Effector memory CD8-positive, alpha-beta T cell (primary cell): ENCODE data around the gene FAM20A.
"Not testable (repeated sequence)": the region's sequence is repeated elsewhere in the genome, so short reads cannot be mapped to it uniquely, and the experiment has no call there.

Experiments used
- ATAC-seq: fragments of 150-1000 bp; cut with Tn5 transposase; replicated peaks from 2 replicates; pipeline ENCODE4 v1.10.0; 2021; ENCODE audit warnings: mild to moderate bottlenecking, moderate library complexity
- DNase-seq, 3 experiments: peaks; one replicate each; pipeline ENCODE4 v3.0.0; 2021
- H3K27ac Mint-ChIP-seq, 2 donors: one replicate each; pipeline ENCODE4 v1.8.0; 2022; ENCODE audit warnings: mild to moderate bottlenecking in 2 of 2, mixed read lengths in 2 of 2, moderate library complexity in 2 of 2
- H3K27me3 Mint-ChIP-seq, 2 donors: one replicate each; pipeline ENCODE4 v1.8.0; 2022; ENCODE audit warnings: mixed read lengths in 2 of 2
- H3K36me3 Mint-ChIP-seq: one replicate; pipeline ENCODE4 v1.8.0; 2022; ENCODE audit warnings: mild to moderate bottlenecking, moderate library complexity, mixed read lengths; ENCODE audit not compliant: insufficient read depth
- H3K4me1 Mint-ChIP-seq, 2 donors: one replicate each; pipeline ENCODE4 v1.8.0; 2022; ENCODE audit warnings: low read depth in 2 of 2, mixed read lengths in 2 of 2
- H3K4me3 Mint-ChIP-seq, 2 donors: one replicate each; pipeline ENCODE4 v1.8.0; 2022; ENCODE audit warnings: mild to moderate bottlenecking in 2 of 2, mixed read lengths in 2 of 2, moderate library complexity in 2 of 2
- H3K9me3 Mint-ChIP-seq, 2 donors: one replicate each; pipeline ENCODE4 v1.8.0; 2022; ENCODE audit warnings: mixed read lengths in 2 of 2

Gene FAM20A

DNA sequence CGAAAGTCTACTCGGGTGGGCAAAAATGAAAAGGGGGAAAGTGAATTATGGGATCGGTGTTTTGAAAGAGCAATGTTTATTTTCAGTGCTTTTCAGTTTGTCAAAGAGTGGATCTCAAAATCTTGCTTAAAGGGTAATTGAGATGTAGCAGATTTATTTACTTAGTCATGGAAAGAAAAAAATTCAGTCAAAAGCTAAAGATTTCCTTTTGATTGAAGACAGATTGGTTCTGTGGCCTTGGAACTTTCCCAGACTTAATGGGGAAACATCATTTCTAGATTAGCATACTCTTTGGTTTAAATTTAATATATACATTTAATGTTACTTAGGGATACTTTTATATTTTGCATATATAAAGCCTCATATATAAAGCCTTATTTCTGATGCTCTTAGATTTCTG lies 68.3 kb downstream of the FAM20A start:
- Mint-ChIP-seq H3K36me3 (peaks cover 74% of the 10 kb centered on the region), H3K27ac (peak overlapping the region in 1 of 2 donors; percentile 2), H3K9me3 (no peaks in the 10 kb centered on the region), H3K4me1 (peaks cover 3 to 12% of the 10 kb centered on the region in 2 donors), H3K27me3 (no peaks in the 10 kb centered on the region), H3K4me3 (no peak overlapping the region)
- ATAC-seq (no peak), DNase-seq (no peak)

DNA sequence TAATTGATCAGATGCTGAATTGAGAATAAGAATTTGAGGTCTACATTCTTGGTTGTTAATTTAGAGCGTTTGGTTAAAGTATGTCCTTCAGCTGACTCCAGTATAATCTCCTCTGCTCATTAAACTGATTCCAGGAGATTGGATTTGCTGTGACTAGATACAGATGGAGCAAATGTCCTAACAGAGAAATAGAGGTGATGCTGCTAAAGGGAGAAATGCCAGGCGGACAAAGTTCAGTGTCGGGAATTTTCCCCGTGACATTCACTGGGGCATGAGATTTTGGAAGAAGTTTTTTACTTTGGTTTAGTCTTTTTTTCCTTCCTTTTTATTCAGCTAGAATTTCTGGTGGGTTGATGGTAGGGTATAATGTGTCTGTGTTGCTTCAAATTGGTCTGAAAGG lies 69.9 kb downstream of the FAM20A start:
- Mint-ChIP-seq H3K4me3 (no peak overlapping the region), H3K27me3 (no peaks in the 10 kb centered on the region), H3K9me3 (no peaks in the 10 kb centered on the region), H3K4me1 (peaks cover 3 to 12% of the 10 kb centered on the region in 2 donors), H3K36me3 (peaks cover 90% of the 10 kb centered on the region), H3K27ac (peak overlapping the region; percentile 2 to 45)
- ATAC-seq (no peak), DNase-seq (no peak)

DNA sequence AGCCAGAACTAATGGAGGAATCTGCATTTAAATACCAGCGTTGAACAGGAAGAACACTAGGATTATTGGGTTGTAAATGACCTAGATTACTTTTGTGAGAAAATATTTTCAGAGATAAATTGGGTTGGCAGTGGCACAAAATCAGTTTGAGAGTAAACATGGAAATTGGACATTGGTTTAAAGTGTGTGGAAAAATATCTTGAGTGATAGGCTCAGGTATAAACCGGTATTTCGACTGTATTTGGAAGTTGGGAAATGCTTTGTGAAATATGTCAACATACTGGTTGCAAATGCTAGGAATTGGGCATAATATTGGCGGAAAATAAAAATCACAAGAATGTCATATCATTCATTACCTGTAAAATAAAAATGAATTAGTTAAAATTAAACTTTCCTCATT lies 73.9 kb downstream of the FAM20A start:
- no peaks in the 10 kb centered on the region for H3K9me3 Mint-ChIP-seq
- peaks cover 4 to 17% of the 10 kb centered on the region in 2 donors for H3K4me1 Mint-ChIP-seq
- H3K27ac Mint-ChIP-seq = peak overlapping the region; percentile 35 to 44
- H3K4me3 Mint-ChIP-seq = no peak overlapping the region
- ATAC-seq (no peak), DNase-seq (no peak)
- H3K27me3 Mint-ChIP-seq = no peaks in the 10 kb centered on the region
- peaks cover 99% of the 10 kb centered on the region for H3K36me3 Mint-ChIP-seq

DNA sequence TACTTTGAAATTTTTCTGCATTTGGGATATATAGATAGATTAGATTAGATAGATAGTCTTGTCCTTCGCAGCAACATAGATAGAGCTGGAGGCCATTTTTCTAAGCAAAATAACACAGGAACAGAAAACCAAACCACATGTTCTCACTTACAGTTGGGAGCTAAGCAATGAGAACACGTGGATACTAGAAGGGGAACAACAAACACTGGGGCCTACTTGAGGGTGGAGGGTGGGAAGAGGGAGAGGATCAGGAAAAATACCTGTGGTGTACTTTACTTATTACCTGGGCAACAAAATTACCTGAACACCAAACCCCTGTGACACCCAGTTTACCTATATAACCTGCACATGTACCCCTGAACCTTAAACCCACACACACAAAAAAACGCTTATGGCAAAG lies 74.6 kb downstream of the FAM20A start:
- Mint-ChIP-seq H3K27ac (peak overlapping the region; percentile 35 to 44), H3K27me3 (no peaks in the 10 kb centered on the region), H3K4me1 (peaks cover 4 to 22% of the 10 kb centered on the region in 2 donors), H3K36me3 (peaks cover 96% of the 10 kb centered on the region), H3K9me3 (no peaks in the 10 kb centered on the region), H3K4me3 (no peak overlapping the region)
- ATAC-seq (no peak), DNase-seq (no peak)

DNA sequence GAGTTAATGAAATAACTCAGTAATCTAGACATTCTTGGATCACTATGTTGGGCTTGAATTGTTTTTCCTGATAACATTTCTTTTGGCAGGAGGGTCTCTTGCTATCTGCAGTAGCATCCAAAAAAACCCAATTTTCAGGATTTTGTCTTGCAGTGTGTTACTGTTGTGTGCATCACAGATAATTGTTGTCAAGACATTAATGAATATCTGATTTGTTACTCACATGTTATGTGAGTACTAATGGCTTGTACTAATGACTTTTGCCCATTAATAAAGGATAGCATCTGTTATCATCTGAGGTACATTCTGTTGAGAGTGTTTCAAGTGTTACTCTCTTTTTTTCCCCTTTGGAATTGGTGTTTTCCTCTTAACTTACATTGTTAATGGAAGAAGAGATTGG lies 78.9 kb downstream of the FAM20A start:
- Mint-ChIP-seq H3K27me3 (no peaks in the 10 kb centered on the region), H3K4me3 (no peak overlapping the region), H3K36me3 (peaks cover 62% of the 10 kb centered on the region), H3K9me3 (no peaks in the 10 kb centered on the region), H3K4me1 (peaks cover 15 to 37% of the 10 kb centered on the region in 2 donors), H3K27ac (peak overlapping the region in 1 of 2 donors; percentile 38)
- ATAC-seq (no peak), DNase-seq (no peak)

DNA sequence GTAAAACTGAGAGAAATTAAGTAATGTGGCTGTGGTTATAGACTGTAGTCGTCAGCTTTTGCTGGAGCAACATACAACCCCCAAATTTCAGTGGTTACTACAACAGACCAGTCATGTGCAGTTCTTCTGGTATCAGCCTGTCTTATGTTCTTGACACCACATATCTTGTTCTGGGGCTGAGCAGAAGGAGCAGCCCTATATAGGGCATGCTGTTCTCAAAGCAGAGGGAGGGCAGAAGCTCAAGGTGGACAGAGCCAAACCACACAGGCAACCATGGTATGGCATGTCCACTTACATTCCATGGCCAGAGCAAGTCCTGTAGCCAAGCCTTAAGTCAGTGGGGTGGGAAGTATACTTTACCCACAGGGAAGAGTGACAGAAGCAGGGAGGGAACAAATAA lies 81.3 kb downstream of the FAM20A start:
- no peaks in the 10 kb centered on the region for H3K27me3 Mint-ChIP-seq
- DNase-seq (no peak), ATAC-seq (peak; percentile 32)
- H3K4me1 Mint-ChIP-seq = peaks cover 27 to 45% of the 10 kb centered on the region in 2 donors
- no peaks in the 10 kb centered on the region for H3K9me3 Mint-ChIP-seq
- H3K36me3 Mint-ChIP-seq = peaks cover 56% of the 10 kb centered on the region
- H3K4me3 Mint-ChIP-seq = peak overlapping the region in 1 of 2 donors; percentile 9
- H3K27ac Mint-ChIP-seq = peak overlapping the region; percentile 64 to 82

DNA sequence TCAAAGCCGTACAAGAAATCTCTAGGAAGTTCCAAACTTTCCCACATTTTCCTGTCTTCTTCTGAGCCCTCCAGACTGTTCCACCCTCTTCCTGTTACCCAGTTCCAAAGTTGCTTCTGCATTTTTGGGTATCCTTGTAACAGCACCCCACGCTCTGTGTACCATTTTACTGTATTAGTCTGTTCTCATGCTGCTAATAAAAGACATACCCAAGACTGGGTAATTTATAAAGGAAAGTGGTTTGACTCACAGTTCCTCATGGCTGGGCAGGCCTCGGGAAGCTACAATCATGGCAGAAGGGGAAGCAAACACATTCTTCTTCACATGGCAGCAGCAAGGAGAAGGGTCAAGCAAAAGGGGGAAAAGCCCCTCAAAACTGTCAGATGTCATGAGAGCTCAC lies 82.1 kb downstream of the FAM20A start:
- H3K4me3 Mint-ChIP-seq, H3K27me3 Mint-ChIP-seq, ATAC-seq, DNase-seq, H3K9me3 Mint-ChIP-seq: not testable (repeated sequence)
- Mint-ChIP-seq H3K4me1 (peaks cover 35 to 53% of the 10 kb centered on the region in 2 donors), H3K36me3 (peaks cover 49% of the 10 kb centered on the region), H3K27ac (peak overlapping the region; percentile 64 to 82)

DNA sequence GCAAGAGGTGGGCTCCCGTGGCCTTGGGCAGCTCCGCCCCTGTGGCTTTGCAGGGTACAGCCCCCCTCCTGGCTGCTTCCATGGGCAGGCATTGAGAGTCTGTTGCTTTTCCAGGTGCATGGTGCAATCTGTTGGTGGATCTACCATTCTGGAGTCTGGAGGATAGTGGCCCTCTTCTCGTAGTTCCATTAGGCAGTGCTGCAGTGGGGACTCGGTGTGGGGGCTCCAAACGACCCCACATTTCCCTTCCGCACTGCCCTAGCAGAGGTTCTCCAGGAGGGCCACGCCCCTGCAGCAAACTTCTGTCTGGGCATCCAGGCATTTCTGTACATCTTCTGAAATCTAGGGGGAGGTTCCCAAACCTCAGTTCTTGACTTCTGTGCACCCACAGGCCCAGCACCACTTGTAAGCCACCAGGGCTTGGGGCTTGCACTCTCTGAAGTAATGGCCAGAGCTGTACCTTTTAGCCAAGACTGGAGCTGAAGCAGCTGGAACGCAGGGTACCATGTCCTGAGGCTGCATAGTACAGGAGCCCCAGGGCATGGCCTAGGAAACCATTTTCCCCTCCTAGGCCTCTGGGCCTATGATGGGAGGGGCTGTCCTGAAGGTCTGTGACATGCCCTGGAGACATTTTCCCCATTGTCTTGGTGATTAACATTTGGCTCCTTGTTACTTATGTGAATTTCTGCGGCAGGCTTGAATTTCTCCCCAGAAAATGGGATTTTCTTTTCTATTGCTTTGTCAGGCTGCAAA lies 82.9 kb downstream of the FAM20A start:
- peaks cover 42% of the 10 kb centered on the region for H3K36me3 Mint-ChIP-seq
- ATAC-seq = no peak
- H3K4me1 Mint-ChIP-seq = peaks cover 40 to 61% of the 10 kb centered on the region in 2 donors

DNA sequence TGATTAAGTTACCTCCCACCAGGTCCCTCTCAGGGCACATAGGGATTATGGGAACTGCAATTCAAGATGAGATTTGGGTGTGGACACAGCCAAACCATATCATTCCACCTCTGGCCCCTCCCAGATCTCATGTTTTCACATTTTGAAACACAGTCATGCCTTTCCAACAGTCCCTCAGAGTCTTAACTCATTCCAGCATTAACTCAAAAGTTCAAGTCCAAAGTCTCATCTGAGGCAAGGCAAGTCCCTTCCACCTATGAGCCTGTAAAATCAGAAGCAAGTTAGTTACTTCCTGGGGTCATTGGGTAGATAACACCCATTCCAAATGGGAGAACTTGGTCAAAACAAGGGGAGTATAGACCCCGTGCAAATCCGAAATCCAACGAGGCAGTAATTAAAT lies 83.6 kb downstream of the FAM20A start:
- peak overlapping the region in 1 of 2 donors; percentile 74 for H3K27ac Mint-ChIP-seq
- not testable (repeated sequence) for ATAC-seq, H3K9me3 Mint-ChIP-seq, H3K27me3 Mint-ChIP-seq, DNase-seq, H3K4me3 Mint-ChIP-seq
- H3K4me1 Mint-ChIP-seq = peaks cover 42 to 63% of the 10 kb centered on the region in 2 donors
- H3K36me3 Mint-ChIP-seq = peaks cover 41% of the 10 kb centered on the region

More for the DNA sequence above, 82.9 kb downstream of the FAM20A start:
- H3K27ac Mint-ChIP-seq = peak overlapping the region in 1 of 2 donors; percentile 64
- no peak overlapping the region for H3K4me3 Mint-ChIP-seq
- no peak for DNase-seq
- H3K9me3 Mint-ChIP-seq = no peaks in the 10 kb centered on the region
- H3K27me3 Mint-ChIP-seq = no peaks in the 10 kb centered on the region

DNA sequence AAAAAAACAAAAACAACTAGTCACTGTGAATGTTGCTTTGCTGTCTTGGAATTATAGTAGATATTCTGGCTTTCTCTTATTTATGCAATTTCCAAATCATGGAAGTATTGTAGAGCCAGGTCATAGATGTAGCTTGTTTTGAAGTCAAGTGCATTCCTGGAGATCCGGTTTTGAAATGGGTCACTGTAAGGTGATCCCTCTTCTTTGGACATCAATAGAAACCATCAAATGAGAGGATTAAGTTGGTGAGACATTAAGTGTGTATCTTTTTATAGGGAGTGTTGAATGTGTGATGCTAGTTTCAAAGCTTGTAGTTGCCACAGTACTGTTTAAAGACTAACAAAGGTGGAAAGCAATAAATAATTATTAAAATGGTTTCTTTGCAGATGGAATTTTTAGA lies 84.4 kb downstream of the FAM20A start:
- no peaks in the 10 kb centered on the region for H3K9me3 Mint-ChIP-seq
- no peak overlapping the region for H3K4me3 Mint-ChIP-seq
- DNase-seq = no peak
- no peaks in the 10 kb centered on the region for H3K27me3 Mint-ChIP-seq
- peak overlapping the region in 1 of 2 donors; percentile 74 for H3K27ac Mint-ChIP-seq
- H3K36me3 Mint-ChIP-seq = peaks cover 41% of the 10 kb centered on the region
- H3K4me1 Mint-ChIP-seq = peaks cover 40 to 56% of the 10 kb centered on the region in 2 donors
- no peak for ATAC-seq

DNA sequence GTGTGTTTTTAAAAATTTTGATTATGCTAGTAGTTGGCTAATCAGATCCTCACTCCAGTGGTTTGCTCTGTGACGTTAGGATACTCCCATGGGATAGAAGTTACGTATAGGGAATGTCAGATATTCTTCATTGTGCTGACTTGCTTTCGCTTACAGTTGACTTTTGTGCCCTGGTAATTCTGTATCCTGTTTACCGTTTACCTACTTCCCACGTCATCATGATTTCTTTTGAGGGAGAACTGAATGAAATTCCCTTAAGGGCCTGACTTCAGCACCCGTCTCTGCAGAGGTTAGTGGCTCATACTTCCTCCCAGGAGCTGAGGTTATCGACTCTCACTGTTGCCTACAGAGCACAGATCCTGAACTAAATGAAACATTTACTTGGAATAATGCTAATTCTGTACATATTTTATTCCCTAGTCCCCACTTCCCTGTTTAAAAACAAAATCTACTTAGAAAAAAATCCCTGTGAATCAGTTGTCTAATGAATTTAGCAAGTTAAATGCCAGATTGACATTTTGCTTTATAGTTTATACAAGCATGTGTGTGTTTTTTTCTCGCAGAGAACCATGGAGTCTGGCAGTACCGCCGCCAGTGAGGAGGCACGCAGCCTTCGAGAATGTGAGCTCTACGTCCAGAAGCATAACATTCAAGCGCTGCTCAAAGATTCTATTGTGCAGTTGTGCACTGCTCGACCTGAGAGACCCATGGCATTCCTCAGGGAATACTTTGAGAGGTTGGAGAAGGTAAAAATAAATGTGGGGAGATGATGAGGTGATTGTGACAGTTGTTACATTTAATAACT lies 86.1 kb downstream of the FAM20A start:
- Mint-ChIP-seq H3K27me3 (no peaks in the 10 kb centered on the region), H3K4me3 (peak overlapping the region; percentile 90 to 98), H3K4me1 (peaks cover 42 to 63% of the 10 kb centered on the region in 2 donors), H3K9me3 (no peaks in the 10 kb centered on the region), H3K27ac (no peak overlapping the region), H3K36me3 (peaks cover 47% of the 10 kb centered on the region)
- DNase-seq = no peak
- ATAC-seq = no peak

DNA sequence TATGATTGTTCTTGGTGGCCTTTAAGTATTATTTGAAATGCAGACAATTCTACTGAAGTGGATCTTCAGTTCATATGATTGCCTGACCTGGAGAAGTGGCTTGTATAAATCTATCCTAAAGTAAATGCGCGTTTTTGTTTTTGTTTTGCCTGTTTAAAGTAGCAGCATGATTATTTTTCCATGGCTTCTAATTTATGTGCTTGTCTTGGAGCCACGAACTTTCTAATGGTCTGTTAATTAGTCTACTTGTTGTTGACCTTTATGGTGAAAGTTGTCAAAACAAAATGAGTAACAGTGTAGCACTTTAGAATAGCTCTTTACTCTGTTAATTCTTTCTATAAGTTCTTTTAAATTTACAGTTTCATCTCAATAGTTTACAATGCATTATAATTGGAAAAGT lies 87.2 kb downstream of the FAM20A start:
- peaks cover 39 to 56% of the 10 kb centered on the region in 2 donors for H3K4me1 Mint-ChIP-seq
- DNase-seq (no peak), ATAC-seq (no peak)
- peak overlapping the region; percentile 99 to 100 for H3K27ac Mint-ChIP-seq
- peak overlapping the region; percentile 90 to 98 for H3K4me3 Mint-ChIP-seq
- no peaks in the 10 kb centered on the region for H3K27me3 Mint-ChIP-seq
- peaks cover 51% of the 10 kb centered on the region for H3K36me3 Mint-ChIP-seq
- no peaks in the 10 kb centered on the region for H3K9me3 Mint-ChIP-seq

DNA sequence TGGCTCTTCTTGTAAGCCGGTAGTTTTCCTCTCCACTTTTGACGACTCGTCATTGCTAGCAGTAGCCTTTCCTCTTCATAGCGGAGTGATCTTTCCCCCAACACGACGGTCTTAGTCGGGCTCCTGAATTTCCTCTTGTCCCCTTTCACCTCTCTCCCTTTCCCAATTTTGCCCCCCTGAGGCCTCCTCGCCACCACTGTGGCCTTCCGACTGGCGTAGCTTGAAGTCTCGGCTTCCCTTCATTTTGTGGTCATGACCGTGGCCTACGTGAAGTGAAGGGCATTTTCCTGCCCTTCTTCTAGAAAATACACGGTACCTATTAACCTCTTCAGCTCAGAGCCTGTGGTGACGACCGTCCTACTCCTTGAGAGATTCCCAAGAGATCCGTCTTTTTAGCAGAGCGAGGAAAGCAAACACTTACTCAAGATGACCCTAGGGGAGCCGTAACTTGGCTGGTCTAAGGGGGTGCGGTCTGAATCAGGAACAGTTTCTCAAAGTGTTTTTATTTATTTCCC lies 88.2 kb downstream of the FAM20A start:
- Mint-ChIP-seq H3K27ac (peak overlapping the region; percentile 99 to 100), H3K9me3 (no peaks in the 10 kb centered on the region), H3K4me1 (peaks cover 39 to 52% of the 10 kb centered on the region in 2 donors), H3K27me3 (no peaks in the 10 kb centered on the region), H3K36me3 (peaks cover 48% of the 10 kb centered on the region), H3K4me3 (peak overlapping the region; percentile 90 to 98)
- ATAC-seq (no peak), DNase-seq (peak in 1 of 3 experiments; percentile 33)
